GM12878 (cell line): Measurements from ENCODE around the gene CCDC57. TPM values are rescaled to one million over a fixed set of nuclear protein-coding genes. Genes with fewer than 3 reads are reported as not detected.

Source experiments
- ATAC-seq: fragments of 200-7000 bp; cut with Tn5 transposase; 3 replicates; pipeline ENCODE4 v1.9.1; 2020; ENCODE audit warnings: mild to moderate bottlenecking, moderate library complexity
- BruUV-seq: library from RNA; stranded (reverse); fragments of 400-500 nt; replicated peaks from 2 replicates; lab custom pipeline; 2021; lab: Mats Ljungman, UMichigan
- CTCF ChIA-PET: fragments of 300-600 bp; sonication (Branson Sonifier 250); formaldehyde crosslinking; extraction: SDS; loops from one replicate; lab custom pipeline; 2021; ENCODE audit warnings: inconsistent platforms; lab: Yijun Ruan, JAX
- POLR2A ChIA-PET: fragments of 350-600 bp; formaldehyde crosslinking; extraction: SDS; loops from one replicate; lab custom pipeline; 2021; ENCODE audit warnings: inconsistent platforms; lab: Charles Lee
- RAD21 ChIA-PET: fragments of 300-600 bp; sonication (Branson Sonifier 250); formaldehyde crosslinking; loops from one replicate; lab custom pipeline; 2023; ENCODE audit warnings: antibody characterized with exemption; ENCODE audit not compliant: unreplicated experiment; lab: Charles Lee
- SMC1A ChIA-PET: fragments of 300-600 bp; sonication (Branson Sonifier 250); formaldehyde crosslinking; loops from one replicate; lab custom pipeline; 2023; ENCODE audit not compliant: unreplicated experiment, uncharacterized antibody; lab: Charles Lee
- DNase-seq: peaks from one replicate; pipeline ENCODE4 v3.0.0-alpha.2; 2011; ENCODE audit warnings: low read depth, low spot score
- FAIRE-seq: peaks from 3 replicates; lab custom pipeline; 2011; peaks lifted over from hg19 to GRCh38; lab: Jason Lieb, UNC
- H2AFZ ChIP-seq: 2 replicates; pipeline ENCODE4 v1.6.0; 2011; ENCODE audit warnings: low read depth, low read length, control low read depth; ENCODE audit not compliant: control insufficient read depth
- H3K27ac ChIP-seq: 2 replicates; pipeline ENCODE4 v1.5.1; 2011; ENCODE audit warnings: control low read depth; ENCODE audit not compliant: control insufficient read depth, insufficient read depth
- H3K27me3 ChIP-seq, 2 experiments: replicated peaks in 1 of 2; 2 replicates each; pipeline versions ENCODE4 v1.6.0 to v1.6.1; 2011; ENCODE audit warnings: low read length in 1 of 2; ENCODE audit not compliant: control insufficient read depth in 2 of 2, insufficient read depth in 2 of 2
- H3K36me3 ChIP-seq, 2 experiments: 2 replicates each; pipeline ENCODE4 v1.5.1; 2011; ENCODE audit warnings: low read length in 1 of 2; ENCODE audit not compliant: control insufficient read depth in 2 of 2, insufficient read depth in 2 of 2
- H3K4me1 ChIP-seq: 2 replicates; pipeline ENCODE4 v1.6.1; 2011; ENCODE audit warnings: mild to moderate bottlenecking, low read length, moderate library complexity, mixed read lengths; ENCODE audit not compliant: control insufficient read depth, insufficient read depth
- H3K4me2 ChIP-seq: 2 replicates; pipeline ENCODE4 v1.6.0; 2011; ENCODE audit warnings: control low read depth; ENCODE audit not compliant: control insufficient read depth, insufficient read depth
- H3K4me3 ChIP-seq: fragments of 200-600 bp; sonication (generic); 2 replicates; pipeline ENCODE4 v1.5.1; 2016
- H3K79me2 ChIP-seq: 2 replicates; pipeline ENCODE4 v1.6.0; 2011; ENCODE audit warnings: low read length; ENCODE audit not compliant: control insufficient read depth, insufficient read depth
- H3K9ac ChIP-seq: 2 replicates; pipeline ENCODE4 v1.8.0; 2011; ENCODE audit warnings: low read length, control low read depth, mixed read lengths; ENCODE audit not compliant: control insufficient read depth, insufficient read depth
- H3K9me3 ChIP-seq: replicated peaks from 3 replicates; pipeline ENCODE4 v1.5.1; 2011; ENCODE audit warnings: mild to moderate bottlenecking, low read length; ENCODE audit not compliant: control insufficient read depth, insufficient read depth
- H4K20me1 ChIP-seq: 2 replicates; pipeline ENCODE4 v1.6.0; 2011; ENCODE audit not compliant: control insufficient read depth, insufficient read depth
- CREB1 ChIP-seq: IDR thresholded peaks from 2 replicates; pipeline ENCODE4 v1.6.1; 2012; ENCODE audit warnings: low read depth, mild to moderate bottlenecking, inconsistent platforms
- FOXM1 ChIP-seq: IDR thresholded peaks from 2 replicates; pipeline ENCODE4 v1.6.1; 2012; ENCODE audit warnings: low read depth, mild to moderate bottlenecking, inconsistent platforms, low read length, moderate library complexity
- KLF5 ChIP-seq: fragments of 450-650 bp; IDR thresholded peaks from 2 replicates; pipeline ENCODE4 v1.6.1; 2014; ENCODE audit warnings: mild to moderate bottlenecking; ENCODE audit not compliant: partially characterized antibody
- LARP7 ChIP-seq: fragments of 450-650 bp; IDR thresholded peaks from 2 replicates; pipeline ENCODE4 v1.6.1; 2017; ENCODE audit warnings: mild to moderate bottlenecking
- MEF2B ChIP-seq: fragments of 450-650 bp; IDR thresholded peaks from 2 replicates; pipeline ENCODE4 v1.6.1; 2018; ENCODE audit warnings: mild to moderate bottlenecking, moderate library complexity; ENCODE audit not compliant: partially characterized antibody, poor library complexity, severe bottlenecking
- NFYA ChIP-seq: IDR thresholded peaks from 2 replicates; pipeline ENCODE4 v1.6.1; 2011; ENCODE audit warnings: low read depth, mild to moderate bottlenecking, low read length, improper control_type of control experiment, borderline replicate concordance
- POLR2AphosphoS5 ChIP-seq: IDR thresholded peaks from 2 replicates; pipeline ENCODE4 v1.6.1; 2011; ENCODE audit warnings: mild to moderate bottlenecking, low read length, inconsistent platforms
- RUNX3 ChIP-seq: IDR thresholded peaks from 2 replicates; pipeline ENCODE4 v1.6.1; 2012; ENCODE audit warnings: low read length, inconsistent platforms
- SMAD1 ChIP-seq: fragments of 450-650 bp; IDR thresholded peaks from 2 replicates; pipeline ENCODE4 v1.6.1; 2018; ENCODE audit warnings: mild to moderate bottlenecking, low read depth; ENCODE audit not compliant: partially characterized antibody
- SP1 ChIP-seq: IDR thresholded peaks from one replicate; pipeline ENCODE4 v1.6.1; 2011; ENCODE audit warnings: low read depth, low read length
- USF1 ChIP-seq: IDR thresholded peaks from 2 replicates; pipeline ENCODE4 v1.6.1; 2011; ENCODE audit warnings: borderline replicate concordance, low read depth, mild to moderate bottlenecking, moderate library complexity, mixed read lengths, low read length; ENCODE audit not compliant: insufficient read depth; ENCODE audit errors: extremely low read length
- ZBTB4 ChIP-seq: fragments of 450-650 bp; formaldehyde crosslinking; IDR thresholded peaks from 2 replicates; pipeline ENCODE4 v1.4.0; 2022; ENCODE audit warnings: mild to moderate bottlenecking, moderate library complexity
- ZBTB40 ChIP-seq: fragments of 450-650 bp; IDR thresholded peaks from 2 replicates; pipeline ENCODE4 v1.6.1; 2016; ENCODE audit warnings: mild to moderate bottlenecking, moderate library complexity, borderline replicate concordance
- WGBS: methylation state at CpG from one replicate; pipeline ENCODE4 v1.1.6; 2016; ENCODE audit warnings: low lambda C conversion rate; ENCODE audit not compliant: insufficient replicate concordance, insufficient coverage; ENCODE audit errors: missing lambda C conversion rate; 5-methylcytosine and 5-hydroxymethylcytosine counted together
- in situ Hi-C: fragments of 300-500 bp; cut with MboI; formaldehyde crosslinking; loops from 9 replicates; pipeline ENCODE4 v1.14.3; 2018; ENCODE audit warnings: mixed read lengths
- intact Hi-C: fragments of 100-400 bp; cut with micrococcal nuclease; formaldehyde crosslinking; loops from one replicate; pipeline ENCODE4 v1.14.2; 2022; ENCODE audit not compliant: unreplicated experiment
- polyA plus RNA-seq, 11 experiments: library from polyadenylated mRNA; depleted of rRNA in 4 of 11; unstranded in 6 of 11; stranded (reverse) in 5 of 11; fragments of >200 nt; fragmentation: Nextera tagmentation in 4 of 11; fragmentation: Illumina TruSeq in 1 of 11; extraction: Ambion mirVana in 4 of 11; extraction: Trizol in 1 of 11; gene quantifications; 1 replicate in 1 of 11; 2 replicates in 10 of 11; pipeline versions ENCODE4 v1.2.1 to v1.2.3, GENCODE V29; 2011 to 2016; ENCODE audit warnings: inconsistent platforms in 2 of 11, missing spikeins in 2 of 11, low read depth in 1 of 11
- total RNA-seq, 4 experiments: library from RNA; depleted of rRNA in 3 of 4; stranded (reverse); fragments of >200 nt in 3 of 4; fragmentation: Illumina TruSeq in 1 of 4; extraction: Trizol in 1 of 4; gene quantifications; 2 replicates each; pipeline versions ENCODE4 v1.2.1 to v1.2.3, GENCODE V29; 2013 to 2021
- TF ChIP-seq, protein P1 (sequence below): IDR thresholded peaks from 2 replicates; pipeline ENCODE4 v1.6.1; 2011; ENCODE audit warnings: mild to moderate bottlenecking, low read depth, low read length, moderate library complexity; ENCODE audit not compliant: insufficient replicate concordance

CCDC57 gene
- total and polyA plus RNA-seq, 10 of the 15 experiments (the other 5 are each of a cell fraction or from before 2014, with no cell fraction given), result 5.4 to 123 (median 45.8) TPM

DNA sequence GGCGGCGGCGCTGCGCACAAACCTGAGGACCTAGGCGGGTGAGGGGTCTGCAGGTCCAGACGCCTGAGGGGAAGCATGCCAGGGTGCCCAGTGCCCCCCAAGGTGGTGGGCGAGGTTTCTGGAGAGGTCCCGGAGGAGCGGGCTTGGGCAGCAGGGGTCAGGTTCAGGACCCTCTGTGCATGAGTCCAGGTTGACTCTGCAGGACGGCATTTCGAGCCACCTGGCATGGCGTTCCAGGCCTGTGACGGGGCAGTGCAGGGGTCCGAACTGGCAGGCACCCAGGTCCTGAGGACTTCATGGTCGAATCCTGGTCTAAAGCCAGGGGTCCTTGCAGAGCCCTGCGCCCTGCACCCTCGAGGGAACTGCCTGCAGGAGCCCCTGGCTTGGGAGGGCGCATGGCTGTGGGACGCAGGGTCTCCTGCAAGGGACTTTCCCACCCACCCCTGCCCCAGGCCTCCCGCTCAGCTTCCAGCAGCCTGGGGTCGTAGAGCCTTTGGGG, 19.7 kb upstream of the CCDC57 start:
- peaks cover 81% of the 10 kb centered on the region for H3K79me2 ChIP-seq
- in situ Hi-C loops (no loop called here), intact Hi-C loops (loop anchor here (5.0 kb wide), 1 partner anchor 180 kb away; no protein-coding TSS in a partner anchor)
- no peak overlapping the region for H2AFZ ChIP-seq
- H3K36me3 ChIP-seq, result peaks cover 0 to 14% of the 10 kb centered on the region in 2 experiments; a peak in 3 of 4 replicates
- ChIA-PET SMC1A (no interaction called here), POLR2A (interaction anchor here (0.6 to 3.9 kb wide), 4 partner anchors 9 to 65 kb away, joined by 3 to 17 read pairs (median 4); no protein-coding TSS in a partner anchor), RAD21 (interaction anchor here (0.9 to 1.0 kb wide), 2 partner anchors 71 to 88 kb away, joined by 3 to 4 read pairs; no protein-coding TSS in a partner anchor), CTCF (interaction anchor here (2.0 kb wide), 1 partner anchor 27 kb away, joined by 8 read pairs; no protein-coding TSS in a partner anchor)
- peaks cover 47% of the 10 kb centered on the region for H3K4me1 ChIP-seq
- H3K4me2 ChIP-seq, result peak overlapping the region; percentile 79
- H3K9ac ChIP-seq, result no peak overlapping the region
- H4K20me1 ChIP-seq, result no peaks in the 10 kb centered on the region
- peak overlapping the region; percentile 99 for H3K4me3 ChIP-seq
- DNase-seq, result no peak
- WGBS, result 80% methylated on average over 19 of the region's 21 CpGs
- ATAC-seq, result no peak
- no TSS peak for BruUV-seq
- FAIRE-seq, result no peak
- H3K27me3 ChIP-seq, result no peaks in the 10 kb centered on the region
- no peak overlapping the region for H3K27ac ChIP-seq
- H3K9me3 ChIP-seq, result no peaks in the 10 kb centered on the region
- TF ChIP-seq CREB1, result no peak
- TF ChIP-seq SMAD1, result no peak
- TF ChIP-seq NFYA, result no peak
- TF ChIP-seq, protein P1, sequence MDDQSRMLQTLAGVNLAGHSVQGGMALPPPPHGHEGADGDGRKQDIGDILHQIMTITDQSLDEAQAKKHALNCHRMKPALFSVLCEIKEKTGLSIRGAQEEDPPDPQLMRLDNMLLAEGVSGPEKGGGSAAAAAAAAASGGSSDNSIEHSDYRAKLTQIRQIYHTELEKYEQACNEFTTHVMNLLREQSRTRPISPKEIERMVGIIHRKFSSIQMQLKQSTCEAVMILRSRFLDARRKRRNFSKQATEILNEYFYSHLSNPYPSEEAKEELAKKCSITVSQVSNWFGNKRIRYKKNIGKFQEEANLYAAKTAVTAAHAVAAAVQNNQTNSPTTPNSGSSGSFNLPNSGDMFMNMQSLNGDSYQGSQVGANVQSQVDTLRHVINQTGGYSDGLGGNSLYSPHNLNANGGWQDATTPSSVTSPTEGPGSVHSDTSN, result no peak
- TF ChIP-seq KLF5, result no peak
- TF ChIP-seq SP1, result no peak
- no peak for TF ChIP-seq RUNX3
- TF ChIP-seq ZBTB4 (CRISPR knock-in tag), result no peak
- no peak for TF ChIP-seq USF1
- TF ChIP-seq POLR2AphosphoS5, result no peak
- TF ChIP-seq LARP7, result no peak
- TF ChIP-seq MEF2B, result no peak
- no peak for TF ChIP-seq FOXM1
- no peak for TF ChIP-seq ZBTB40
